H1 (cell line): ENCODE data around the gene SECTM1. TPM values are rescaled to one million over a fixed set of nuclear protein-coding genes. Genes with fewer than 3 reads are reported as not detected.

Experiments
- CTCF ChIA-PET: fragments of 300-600 bp; sonication (Branson Sonifier 250); formaldehyde crosslinking; loops from one replicate; lab custom pipeline; 2021; ENCODE audit not compliant: partially characterized antibody; lab: Charles Lee
- POLR2A ChIA-PET: fragments of 300-600 bp; sonication (Branson Sonifier 250); formaldehyde crosslinking; loops from one replicate; lab custom pipeline; 2021; ENCODE audit warnings: inconsistent platforms; ENCODE audit not compliant: partially characterized antibody; lab: Charles Lee
- DNase-seq, 2 experiments: peaks; one replicate each; pipeline versions ENCODE4 v3.0.0 to v3.0.0-alpha.2; 2010 to 2022; ENCODE audit warnings: low spot score in 2 of 2, low read depth in 1 of 2, mixed read lengths in 1 of 2
- FAIRE-seq: peaks from 2 replicates; lab custom pipeline; 2011; peaks lifted over from hg19 to GRCh38; lab: Jason Lieb, UNC
- H2AFZ ChIP-seq: 2 replicates; pipeline ENCODE4 v1.8.1; 2012; ENCODE audit warnings: low read length, inconsistent platforms
- H2AK5ac ChIP-seq: 2 replicates; pipeline ENCODE4 v1.6.1; 2013; ENCODE audit warnings: low read depth, low read length
- H2BK120ac ChIP-seq: replicated peaks from 2 replicates; pipeline ENCODE3; 2013; ENCODE audit warnings: low read depth, low read length, inconsistent platforms
- H2BK12ac ChIP-seq: 2 replicates; pipeline ENCODE4 v1.6.1; 2013; ENCODE audit warnings: low read depth, low read length
- H2BK15ac ChIP-seq: 2 replicates; pipeline ENCODE4 v1.6.1; 2013; ENCODE audit warnings: low read length
- H2BK20ac ChIP-seq: 2 replicates; pipeline ENCODE4 v1.6.1; 2013; ENCODE audit warnings: low read length
- H2BK5ac ChIP-seq: 2 replicates; pipeline ENCODE4 v1.6.1; 2013; ENCODE audit warnings: low read depth, low read length
- H3K14ac ChIP-seq: 2 replicates; pipeline ENCODE4 v1.6.1; 2013; ENCODE audit warnings: inconsistent platforms; ENCODE audit not compliant: insufficient read length
- H3K18ac ChIP-seq: 2 replicates; pipeline ENCODE4 v1.6.1; 2013; ENCODE audit warnings: low read length; ENCODE audit errors: extremely low read depth
- H3K23ac ChIP-seq: 2 replicates; pipeline ENCODE4 v1.6.1; 2013; ENCODE audit warnings: inconsistent platforms; ENCODE audit not compliant: insufficient read length
- H3K23me2 ChIP-seq: 2 replicates; pipeline ENCODE4 v1.6.1; 2013; ENCODE audit warnings: low read depth, low read length
- H3K27ac ChIP-seq: 2 replicates; pipeline ENCODE4 v1.6.1; 2011; ENCODE audit warnings: low read depth, low read length, inconsistent platforms
- H3K27me3 ChIP-seq, 4 experiments: replicated peaks in 1 of 4; 1 replicate in 1 of 4; 2 replicates in 3 of 4; pipeline versions ENCODE4 v1.6.1 to v1.8.1; 2011 to 2013; ENCODE audit warnings: low read length in 3 of 4, mild to moderate bottlenecking in 3 of 4, inconsistent platforms in 2 of 4, mixed read lengths in 2 of 4, moderate library complexity in 1 of 4; ENCODE audit not compliant: control insufficient read depth in 3 of 4, insufficient read depth in 3 of 4; ENCODE audit errors: extremely low read depth in 1 of 4
- H3K36me3 ChIP-seq, 4 experiments: 2 replicates each; pipeline versions ENCODE4 v1.6.1 to v1.8.1; 2011 to 2013; ENCODE audit warnings: mild to moderate bottlenecking in 4 of 4, low read length in 3 of 4, moderate library complexity in 2 of 4, control low read depth in 1 of 4, inconsistent platforms in 1 of 4; ENCODE audit not compliant: insufficient read depth in 4 of 4, control insufficient read depth in 2 of 4
- H3K4ac ChIP-seq: replicated peaks from 2 replicates; pipeline ENCODE3; 2013; ENCODE audit warnings: low read length, low read depth, mixed read lengths, inconsistent platforms; ENCODE audit not compliant: insufficient read length
- H3K4me1 ChIP-seq, 4 experiments: replicated peaks in 1 of 4; 1 replicate in 1 of 4; 2 replicates in 3 of 4; pipeline versions ENCODE4 v1.6.1 to v1.8.1; 2011 to 2013; ENCODE audit warnings: low read length in 3 of 4, inconsistent platforms in 2 of 4, mixed read lengths in 1 of 4; ENCODE audit not compliant: insufficient read depth in 4 of 4, control insufficient read depth in 3 of 4
- H3K4me2 ChIP-seq, 2 experiments: 2 replicates each; pipeline versions ENCODE4 v1.6.1 to v1.8.1; 2011 to 2013; ENCODE audit warnings: low read depth in 2 of 2, low read length in 2 of 2, control low read depth in 1 of 2, inconsistent platforms in 1 of 2, mild to moderate bottlenecking in 1 of 2; ENCODE audit not compliant: insufficient read depth in 1 of 2
- H3K4me3 ChIP-seq, 4 experiments: fragments of 200-600, 300-600 bp in 1 of 4; sonication (generic), shearing (Covaris generic), sonication (Bioruptor Twin) in 1 of 4; 2 replicates each; pipeline versions ENCODE4 v1.5.1 to v1.8.1; 2011 to 2016; ENCODE audit warnings: low read length in 4 of 4, low read depth in 3 of 4, control low read depth in 2 of 4, inconsistent platforms in 2 of 4, mild to moderate bottlenecking in 2 of 4, mixed read lengths in 1 of 4, moderate library complexity in 1 of 4; ENCODE audit not compliant: insufficient read depth in 2 of 4; ENCODE audit errors: extremely low read depth in 1 of 4
- H3K56ac ChIP-seq: replicated peaks from 2 replicates; pipeline ENCODE3; 2013; ENCODE audit warnings: low read depth, mild to moderate bottlenecking, mixed read lengths, low read length, inconsistent platforms; ENCODE audit not compliant: insufficient read length
- H3K79me1 ChIP-seq: 2 replicates; pipeline ENCODE4 v1.6.1; 2013; ENCODE audit warnings: low read depth, low read length, control low read depth
- H3K79me2 ChIP-seq, 2 experiments: 2 replicates each; pipeline versions ENCODE4 v1.6.1 to v1.8.1; 2012 to 2013; ENCODE audit warnings: low read length in 2 of 2, mild to moderate bottlenecking in 2 of 2, inconsistent platforms in 1 of 2; ENCODE audit not compliant: insufficient read depth in 2 of 2, control insufficient read depth in 1 of 2
- H3K9ac ChIP-seq, 4 experiments: replicated peaks in 1 of 4; 1 replicate in 1 of 4; 2 replicates in 3 of 4; pipeline versions ENCODE4 v1.6.1 to v1.8.1; 2011 to 2013; ENCODE audit warnings: low read depth in 3 of 4, low read length in 3 of 4, control low read depth in 2 of 4, mild to moderate bottlenecking in 2 of 4, moderate library complexity in 2 of 4, inconsistent platforms in 1 of 4; ENCODE audit errors: extremely low read depth in 1 of 4
- H3K9me3 ChIP-seq, 2 experiments: 2 replicates each; pipeline versions ENCODE4 v1.6.1 to v1.8.1; 2012 to 2013; ENCODE audit warnings: mild to moderate bottlenecking in 2 of 2, moderate library complexity in 2 of 2, control low read depth in 1 of 2, inconsistent platforms in 1 of 2, low read depth in 1 of 2, low read length in 1 of 2, mixed read lengths in 1 of 2; ENCODE audit not compliant: insufficient read depth in 2 of 2
- H4K20me1 ChIP-seq, 2 experiments: replicated peaks in 1 of 2; 2 replicates each; pipeline versions ENCODE3 to v1.8.1; 2011 to 2013; ENCODE audit warnings: inconsistent platforms in 2 of 2, low read length in 2 of 2, mild to moderate bottlenecking in 1 of 2; ENCODE audit not compliant: insufficient read depth in 2 of 2, control insufficient read depth in 1 of 2
- H4K5ac ChIP-seq: 2 replicates; pipeline ENCODE4 v1.6.1; 2013; ENCODE audit warnings: low read length, low read depth, mixed read lengths, inconsistent platforms; ENCODE audit not compliant: insufficient read length
- H4K8ac ChIP-seq: 2 replicates; pipeline ENCODE4 v1.8.0; 2013; ENCODE audit warnings: mild to moderate bottlenecking, moderate library complexity, low read length, inconsistent platforms; ENCODE audit not compliant: insufficient read depth; ENCODE audit errors: extremely low read depth
- H4K91ac ChIP-seq: replicated peaks from 2 replicates; pipeline ENCODE3; 2013; ENCODE audit warnings: low read length, mixed read lengths, inconsistent platforms; ENCODE audit not compliant: insufficient read length
- BACH1 ChIP-seq: IDR thresholded peaks from 2 replicates; pipeline ENCODE4 v1.6.1; 2012; ENCODE audit warnings: low read length, improper control_type of control experiment
- CHD1 ChIP-seq: IDR thresholded peaks from 2 replicates; pipeline ENCODE4 v1.6.1; 2012; ENCODE audit warnings: low read depth, low read length, improper control_type of control experiment
- EGR1 ChIP-seq: IDR thresholded peaks from 2 replicates; pipeline ENCODE4 v1.6.1; 2011; ENCODE audit warnings: low read depth, low read length, borderline replicate concordance
- EP300 ChIP-seq, 2 experiments: IDR thresholded peaks; 1 replicate in 1 of 2; 2 replicates in 1 of 2; pipeline ENCODE4 v1.6.1; 2011 to 2012; ENCODE audit warnings: low read depth in 2 of 2, low read length in 2 of 2, mild to moderate bottlenecking in 2 of 2, borderline replicate concordance in 1 of 2, inconsistent platforms in 1 of 2, moderate library complexity in 1 of 2
- POU5F1 ChIP-seq: IDR thresholded peaks from 2 replicates; pipeline ENCODE4 v1.6.1; 2011; ENCODE audit warnings: low read depth, mild to moderate bottlenecking, low read length, moderate library complexity
- RXRA ChIP-seq: IDR thresholded peaks from 2 replicates; pipeline ENCODE4 v1.6.1; 2011; ENCODE audit warnings: low read depth, mild to moderate bottlenecking, low read length, moderate library complexity; ENCODE audit not compliant: insufficient read depth
- SIRT6 ChIP-seq: IDR thresholded peaks from one replicate; pipeline ENCODE4 v1.7.1; 2012; ENCODE audit warnings: low read length, inconsistent platforms
- SUZ12 ChIP-seq: fragments of 200-600 bp; sonication (generic); IDR thresholded peaks from 2 replicates; pipeline ENCODE4 v1.6.1; 2012; ENCODE audit warnings: mild to moderate bottlenecking, inconsistent platforms, low read length, moderate library complexity, mixed read lengths
- TBP ChIP-seq: IDR thresholded peaks from 2 replicates; pipeline ENCODE4 v1.6.1; 2011; ENCODE audit warnings: low read depth, low read length, improper control_type of control experiment
- WGBS, 2 experiments: shearing (Covaris generic) in 1 of 2; methylation state at CpG; one replicate each; pipeline versions ENCODE4 v1.1.6 to v1.1.7; 2013 to 2015; ENCODE audit warnings: low lambda C conversion rate in 2 of 2, mixed read lengths in 2 of 2, inconsistent platforms in 1 of 2, low coverage in 1 of 2, missing lambda C conversion rate in 1 of 2; ENCODE audit not compliant: insufficient replicate concordance in 2 of 2, insufficient coverage in 1 of 2, insufficient read length in 1 of 2; ENCODE audit errors: extremely low coverage in 1 of 2, missing lambda C conversion rate in 1 of 2; 5-methylcytosine and 5-hydroxymethylcytosine counted together
- polyA plus RNA-seq, 7 experiments: library from polyadenylated mRNA; depleted of rRNA in 3 of 7; stranded (reverse) in 5 of 7; unstranded in 2 of 7; fragments of >200 nt in 5 of 7; fragments of 200-250 nt in 2 of 7; gene quantifications; 1 replicate in 5 of 7; 2 replicates in 1 of 7; 4 replicates in 1 of 7; pipeline versions ENCODE4 v1.2.1 to v1.2.3, GENCODE V29; 2011 to 2013; ENCODE audit warnings: missing spikeins in 2 of 7, mixed read lengths in 2 of 7
- total RNA-seq: library from RNA; stranded (reverse); fragmentation: NEBNext Ultra II Directional; extraction: Animal tissue kit (Norgen Biotek cat#: 25700); gene quantifications from 2 replicates; pipeline ENCODE4 v1.2.1, GENCODE V29; 2021
- TF ChIP-seq, protein P1 (sequence below): IDR thresholded peaks from 2 replicates; pipeline ENCODE4 v1.6.1; 2012; ENCODE audit warnings: low read length, inconsistent platforms

SECTM1 gene
- total and polyA plus RNA-seq, 2 of the 8 experiments (the other 6 are each of a cell fraction or from before 2014, with no cell fraction given) = 0.20 to 0.65 TPM

DNA sequence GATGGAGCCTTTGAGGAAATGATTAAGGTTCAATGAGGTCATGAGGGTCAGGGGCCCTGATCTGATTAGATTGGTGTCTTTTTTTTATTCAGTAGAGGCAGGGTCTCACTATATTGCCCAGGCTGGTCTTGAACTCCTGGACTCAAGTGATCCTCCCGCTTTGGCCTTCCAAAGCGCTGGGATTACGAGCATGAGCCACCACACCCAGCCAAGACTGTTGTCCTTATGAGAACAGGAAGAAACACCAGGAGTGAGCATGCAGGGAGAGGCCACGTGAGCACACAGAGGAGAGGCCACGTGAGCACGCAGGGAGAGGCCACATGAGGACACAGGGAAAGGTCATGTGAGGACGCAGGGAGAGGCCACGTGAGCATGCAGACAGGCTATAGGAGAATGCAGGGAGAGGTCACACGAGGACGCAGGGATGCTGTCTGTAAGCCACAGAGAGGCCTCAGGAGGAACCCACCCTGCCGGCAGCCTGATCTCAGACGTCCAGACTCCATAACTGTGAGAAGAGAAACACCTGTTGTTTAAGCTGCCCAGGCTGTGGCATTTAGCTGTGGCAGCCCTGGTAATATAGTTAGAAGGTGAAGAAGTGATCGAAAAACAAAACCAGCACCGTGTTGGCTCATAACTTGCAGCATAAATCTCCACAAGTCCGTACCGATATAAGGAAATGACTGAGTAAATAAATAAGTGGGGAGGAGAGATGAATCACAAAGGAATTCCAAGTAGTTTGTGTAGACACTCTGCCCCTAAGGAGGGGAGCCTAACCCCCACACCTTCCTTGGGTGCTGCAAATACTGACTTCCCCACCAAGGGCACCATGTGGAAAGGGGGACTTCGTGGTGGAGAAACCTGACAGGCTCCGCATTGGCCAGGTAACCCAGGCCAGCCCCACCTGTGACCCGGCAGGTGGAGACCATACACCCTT is 45.4 kb downstream of the SECTM1 start:
- Histone ChIP-seq H4K5ac (no peak overlapping the region), H3K4me1 (peaks cover 0 to 2% (median 0%) of the 10 kb centered on the region in 4 experiments; a peak in 1 of 7 replicates), H3K9ac (no peak overlapping the region), H2AFZ (no peak overlapping the region), H3K79me2 (no peaks in the 10 kb centered on the region; a peak in 1 of 4 replicates), H3K36me3 (no peaks in the 10 kb centered on the region), H4K20me1 (no peaks in the 10 kb centered on the region), H2BK15ac (no peak overlapping the region), H3K4me2 (no peak overlapping the region), H3K14ac (no peak overlapping the region), H3K18ac (no peak overlapping the region), H2BK20ac (no peak overlapping the region), H3K79me1 (no peaks in the 10 kb centered on the region), H3K56ac (no peak overlapping the region), H4K8ac (no peak overlapping the region), H3K27ac (no peak overlapping the region), H2AK5ac (no peak overlapping the region), H2BK12ac (no peak overlapping the region), H3K4ac (no peak overlapping the region), H2BK5ac (no peak overlapping the region), H3K9me3 (0 out of 4 replicates have a peak, but pooled peaks cover 0 to 3% of the 10 kb centered on the region in 2 experiments), H4K91ac (no peak overlapping the region), H3K23me2 (no peaks in the 10 kb centered on the region; the same call in 1 of the 2 replicates), H2BK120ac (no peak overlapping the region), H3K4me3 (no peak overlapping the region), H3K23ac (no peak overlapping the region), H3K27me3 (no peaks in the 10 kb centered on the region; a peak in 1 of 7 replicates)
- POLR2A ChIA-PET = no interaction called here
- WGBS, 2 experiments = 86% methylated on average over 19 of the region's 19 CpGs; no CpG with 5 or more reads in 1 of the 2 experiments
- DNase-seq (no peak), FAIRE-seq (no peak)
- CTCF ChIA-PET = interaction anchor here (0.7 kb wide), 1 partner anchor 140 kb away, joined by 3 read pairs; no protein-coding TSS in a partner anchor
- TF ChIP-seq EP300 (IDR thresholded peaks at IDR 0.05; ENCODE audit: borderline replicate concordance in 1 of 2, low read depth in 2 of 2, low read length in 2 of 2) (no peak), BACH1 (no peak), SUZ12 (no peak), TBP (no peak), CHD1 (no peak), EGR1 (no peak), POU5F1 (no peak), RXRA (no peak), SIRT6 (no peak)
- TF ChIP-seq, protein P1, sequence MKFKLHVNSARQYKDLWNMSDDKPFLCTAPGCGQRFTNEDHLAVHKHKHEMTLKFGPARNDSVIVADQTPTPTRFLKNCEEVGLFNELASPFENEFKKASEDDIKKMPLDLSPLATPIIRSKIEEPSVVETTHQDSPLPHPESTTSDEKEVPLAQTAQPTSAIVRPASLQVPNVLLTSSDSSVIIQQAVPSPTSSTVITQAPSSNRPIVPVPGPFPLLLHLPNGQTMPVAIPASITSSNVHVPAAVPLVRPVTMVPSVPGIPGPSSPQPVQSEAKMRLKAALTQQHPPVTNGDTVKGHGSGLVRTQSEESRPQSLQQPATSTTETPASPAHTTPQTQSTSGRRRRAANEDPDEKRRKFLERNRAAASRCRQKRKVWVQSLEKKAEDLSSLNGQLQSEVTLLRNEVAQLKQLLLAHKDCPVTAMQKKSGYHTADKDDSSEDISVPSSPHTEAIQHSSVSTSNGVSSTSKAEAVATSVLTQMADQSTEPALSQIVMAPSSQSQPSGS = no peak
